ENCODE measurements around the gene DPT. TPM values are rescaled to one million over a fixed set of nuclear protein-coding genes. Genes with fewer than 3 reads are reported as not detected.

Gene DPT
- total RNA-seq, 5 donors from 2014 or later (not counting 1 experiment from before 2014, with no cell fraction given) = not detected

DNA sequence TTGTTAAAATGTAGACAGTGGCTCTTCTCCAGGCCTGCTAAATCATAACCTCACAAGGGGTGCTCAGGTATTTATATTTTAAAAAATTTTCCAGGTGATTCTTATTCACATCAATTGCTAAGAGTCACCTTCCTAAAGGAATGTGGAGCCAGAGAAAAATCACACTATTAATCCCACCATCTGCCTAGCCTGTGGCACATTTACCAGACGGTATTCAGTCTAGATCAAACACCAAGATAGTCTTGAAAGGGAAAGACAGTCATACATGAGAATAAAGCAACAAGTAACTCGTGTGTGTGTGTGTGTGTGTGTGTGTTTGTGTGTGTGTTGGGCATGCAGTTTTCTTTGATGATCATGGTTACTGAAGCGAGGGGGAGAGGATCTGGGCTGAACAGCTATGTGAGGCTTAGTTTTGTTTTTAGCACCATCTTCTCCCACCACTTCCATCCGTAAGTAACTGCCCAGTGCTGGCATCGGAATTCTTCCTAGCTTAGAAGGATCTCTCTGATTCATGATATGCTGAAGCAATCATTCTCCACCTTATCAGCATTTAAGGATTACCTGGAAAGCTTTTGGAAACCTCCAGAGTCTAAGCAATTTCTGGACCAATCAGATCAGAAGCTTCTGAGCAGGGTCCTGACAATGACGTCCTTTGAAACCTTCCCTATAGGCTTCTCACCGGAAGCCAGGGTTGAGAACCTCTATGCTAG, 2.4 kb upstream of the DPT start:
- no peaks in the 10 kb centered on the region for H3K9me3 ChIP-seq
- POLR2A ChIA-PET = no interaction called here
- Mint-ChIP-seq H3K27me3 (peaks cover 9 to 14% of the 10 kb centered on the region in 2 donors), H3K27ac (no peak overlapping the region), H3K4me1 (peaks cover 0 to 4% (median 4%) of the 10 kb centered on the region in 3 donors), H3K4me3 (no peak overlapping the region), H3K36me3 (no peaks in the 10 kb centered on the region), H3K9me3 (no peaks in the 10 kb centered on the region)
- peaks cover 0 to 9% of the 10 kb centered on the region in 2 experiments for H3K27me3 ChIP-seq (replicated peaks in 1 of 2; ENCODE audit: control insufficient read depth in 2 of 2, extremely low read depth in 1 of 2, insufficient read depth in 2 of 2, low read length in 1 of 2)
- no peaks in the 10 kb centered on the region for H3K36me3 ChIP-seq (ENCODE audit: control insufficient read depth in 2 of 2, extremely low read depth in 1 of 2, insufficient read depth in 1 of 2, low read length in 1 of 2)
- no peak for DNase-seq
- CTCF ChIA-PET = interaction anchor here in 1 of 2 donors (0.5 kb wide), 1 partner anchor 617 kb away, joined by 3 read pairs; no protein-coding TSS in a partner anchor
- 94% methylated on average over 2 of the region's 7 CpGs for WGBS (ENCODE audit: insufficient coverage)
- no peak overlapping the region for H3K4me3 ChIP-seq (ENCODE audit: control insufficient read depth in 1 of 2, extremely low read depth in 1 of 2, low read length in 1 of 2)
- H3K27ac ChIP-seq (ENCODE audit: low read length) = no peak overlapping the region
- ATAC-seq (replicated peaks in 1 of 4) = no peak
- no peaks in the 10 kb centered on the region for H3K4me1 ChIP-seq (ENCODE audit: control insufficient read depth in 1 of 2, extremely low read depth in 1 of 2, insufficient read depth in 2 of 2, low read length in 2 of 2)

- DNase-seq (no peak), ATAC-seq (replicated peaks in 1 of 4) (no peak)
- Histone ChIP-seq H3K9me3 (no peaks in the 10 kb centered on the region), H3K27ac (ENCODE audit: low read length) (no peak overlapping the region), H3K4me1 (ENCODE audit: control insufficient read depth in 1 of 2, extremely low read depth in 1 of 2, insufficient read depth in 2 of 2, low read length in 2 of 2) (no peaks in the 10 kb centered on the region), H3K4me3 (ENCODE audit: control insufficient read depth in 1 of 2, extremely low read depth in 1 of 2, low read length in 1 of 2) (no peak overlapping the region), H3K27me3 (replicated peaks in 1 of 2; ENCODE audit: control insufficient read depth in 2 of 2, extremely low read depth in 1 of 2, insufficient read depth in 2 of 2, low read length in 1 of 2) (peaks cover 0 to 10% of the 10 kb centered on the region in 2 experiments), H3K36me3 (ENCODE audit: control insufficient read depth in 2 of 2, extremely low read depth in 1 of 2, insufficient read depth in 1 of 2, low read length in 1 of 2) (no peaks in the 10 kb centered on the region)
- CTCF ChIA-PET = no interaction called here
- no peak overlapping the region for H3K4me3 Mint-ChIP-seq
- POLR2A ChIA-PET = interaction anchor here in 1 of 2 donors (0.6 kb wide), 1 partner anchor 19 kb away, joined by 3 read pairs; no protein-coding TSS in a partner anchor
- WGBS (ENCODE audit: insufficient coverage) = 100% methylated on average over 2 of the region's 5 CpGs
- H3K27me3 Mint-ChIP-seq = peaks cover 6 to 13% of the 10 kb centered on the region in 2 donors
- peaks cover 0 to 7% (median 4%) of the 10 kb centered on the region in 3 donors for H3K4me1 Mint-ChIP-seq
- no peaks in the 10 kb centered on the region for H3K9me3 Mint-ChIP-seq
- no peak overlapping the region for H3K27ac Mint-ChIP-seq
- no peaks in the 10 kb centered on the region for H3K36me3 Mint-ChIP-seq
These were observed 398 bp upstream of the DPT start for GRCh38 chr1:168729405-168729802.

GRCh38 chr1:168726719-168727118, 2.3 kb downstream of the DPT start:
- CTCF ChIA-PET = no interaction called here
- no peaks in the 10 kb centered on the region for H3K36me3 Mint-ChIP-seq
- H3K27ac Mint-ChIP-seq = no peak overlapping the region
- H3K4me3 ChIP-seq (ENCODE audit: control insufficient read depth in 1 of 2, extremely low read depth in 1 of 2, low read length in 1 of 2) = no peak overlapping the region
- ATAC-seq (replicated peaks in 1 of 4) = no peak
- WGBS (ENCODE audit: insufficient coverage) = 65% methylated on average over 2 of the region's 2 CpGs
- no peaks in the 10 kb centered on the region for H3K36me3 ChIP-seq (ENCODE audit: control insufficient read depth in 2 of 2, extremely low read depth in 1 of 2, insufficient read depth in 1 of 2, low read length in 1 of 2)
- H3K27me3 Mint-ChIP-seq = peaks cover 7 to 14% of the 10 kb centered on the region in 2 donors
- H3K4me3 Mint-ChIP-seq = no peak overlapping the region
- peaks cover 0 to 8% of the 10 kb centered on the region in 2 experiments for H3K27me3 ChIP-seq (replicated peaks in 1 of 2; ENCODE audit: control insufficient read depth in 2 of 2, extremely low read depth in 1 of 2, insufficient read depth in 2 of 2, low read length in 1 of 2)
- H3K4me1 Mint-ChIP-seq = peaks cover 0 to 7% (median 4%) of the 10 kb centered on the region in 3 donors
- no peaks in the 10 kb centered on the region for H3K9me3 ChIP-seq
- no peak for DNase-seq
- no peaks in the 10 kb centered on the region for H3K4me1 ChIP-seq (ENCODE audit: control insufficient read depth in 1 of 2, extremely low read depth in 1 of 2, insufficient read depth in 2 of 2, low read length in 2 of 2)
- H3K9me3 Mint-ChIP-seq = no peaks in the 10 kb centered on the region
- POLR2A ChIA-PET = no interaction called here
- no peak overlapping the region for H3K27ac ChIP-seq (ENCODE audit: low read length)

DNA sequence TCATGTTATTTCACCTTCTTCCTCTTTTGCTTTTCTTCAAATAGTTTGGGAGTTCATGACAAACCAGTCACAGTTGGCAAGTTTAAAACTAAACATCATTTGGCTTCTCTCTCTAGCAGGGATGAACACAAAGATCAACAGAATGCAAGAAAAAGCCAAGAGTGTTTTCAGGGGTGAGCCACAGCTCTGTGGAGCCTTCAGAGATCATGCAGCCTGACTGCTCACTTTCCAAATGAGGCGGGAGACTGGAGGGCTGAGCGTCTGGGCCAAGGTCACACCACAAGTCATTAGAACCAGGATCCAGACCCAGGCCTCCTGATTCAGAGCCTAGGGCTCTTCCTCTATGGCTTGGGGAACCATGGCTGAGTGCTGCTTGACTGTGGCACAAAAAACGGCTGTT, 2.7 kb downstream of the DPT start:
- WGBS (ENCODE audit: insufficient coverage) = 75% methylated on average over 3 of the region's 3 CpGs

GRCh38 chr1:168725831-168726230, 3.2 kb downstream of the DPT start:
- no peaks in the 10 kb centered on the region for H3K36me3 Mint-ChIP-seq
- POLR2A ChIA-PET = no interaction called here
- peaks cover 9 to 22% of the 10 kb centered on the region in 2 donors for H3K27me3 Mint-ChIP-seq
- DNase-seq = no peak
- Histone ChIP-seq H3K27ac (ENCODE audit: low read length) (no peak overlapping the region), H3K9me3 (no peaks in the 10 kb centered on the region), H3K4me1 (ENCODE audit: control insufficient read depth in 1 of 2, extremely low read depth in 1 of 2, insufficient read depth in 2 of 2, low read length in 2 of 2) (no peaks in the 10 kb centered on the region), H3K36me3 (ENCODE audit: control insufficient read depth in 2 of 2, extremely low read depth in 1 of 2, insufficient read depth in 1 of 2, low read length in 1 of 2) (no peaks in the 10 kb centered on the region), H3K4me3 (ENCODE audit: control insufficient read depth in 1 of 2, extremely low read depth in 1 of 2, low read length in 1 of 2) (no peak overlapping the region), H3K27me3 (replicated peaks in 1 of 2; ENCODE audit: control insufficient read depth in 2 of 2, extremely low read depth in 1 of 2, insufficient read depth in 2 of 2, low read length in 1 of 2) (peaks cover 0 to 8% of the 10 kb centered on the region in 2 experiments)
- CTCF ChIA-PET = no interaction called here
- no peak overlapping the region for H3K27ac Mint-ChIP-seq
- H3K9me3 Mint-ChIP-seq = no peaks in the 10 kb centered on the region
- no peak overlapping the region for H3K4me3 Mint-ChIP-seq
- peaks cover 0 to 7% (median 4%) of the 10 kb centered on the region in 3 donors for H3K4me1 Mint-ChIP-seq
- WGBS (ENCODE audit: insufficient coverage) = 60% methylated on average over 1 of the region's 4 CpGs
- no peak for ATAC-seq (replicated peaks in 1 of 4)

More for the DNA sequence above, 2.7 kb downstream of the DPT start:
- Mint-ChIP-seq H3K27me3 (peaks cover 7 to 18% of the 10 kb centered on the region in 2 donors), H3K36me3 (no peaks in the 10 kb centered on the region), H3K27ac (no peak overlapping the region), H3K9me3 (no peaks in the 10 kb centered on the region), H3K4me3 (no peak overlapping the region), H3K4me1 (peaks cover 0 to 7% (median 4%) of the 10 kb centered on the region in 3 donors)
- POLR2A ChIA-PET = no interaction called here
- Histone ChIP-seq H3K27me3 (replicated peaks in 1 of 2; ENCODE audit: control insufficient read depth in 2 of 2, extremely low read depth in 1 of 2, insufficient read depth in 2 of 2, low read length in 1 of 2) (peaks cover 0 to 8% of the 10 kb centered on the region in 2 experiments), H3K9me3 (no peaks in the 10 kb centered on the region), H3K27ac (ENCODE audit: low read length) (no peak overlapping the region), H3K4me3 (ENCODE audit: control insufficient read depth in 1 of 2, extremely low read depth in 1 of 2, low read length in 1 of 2) (no peak overlapping the region), H3K4me1 (ENCODE audit: control insufficient read depth in 1 of 2, extremely low read depth in 1 of 2, insufficient read depth in 2 of 2, low read length in 2 of 2) (no peaks in the 10 kb centered on the region), H3K36me3 (ENCODE audit: control insufficient read depth in 2 of 2, extremely low read depth in 1 of 2, insufficient read depth in 1 of 2, low read length in 1 of 2) (no peaks in the 10 kb centered on the region)
- no peak for ATAC-seq (replicated peaks in 1 of 4)
- DNase-seq = no peak
- CTCF ChIA-PET = no interaction called here

DNA sequence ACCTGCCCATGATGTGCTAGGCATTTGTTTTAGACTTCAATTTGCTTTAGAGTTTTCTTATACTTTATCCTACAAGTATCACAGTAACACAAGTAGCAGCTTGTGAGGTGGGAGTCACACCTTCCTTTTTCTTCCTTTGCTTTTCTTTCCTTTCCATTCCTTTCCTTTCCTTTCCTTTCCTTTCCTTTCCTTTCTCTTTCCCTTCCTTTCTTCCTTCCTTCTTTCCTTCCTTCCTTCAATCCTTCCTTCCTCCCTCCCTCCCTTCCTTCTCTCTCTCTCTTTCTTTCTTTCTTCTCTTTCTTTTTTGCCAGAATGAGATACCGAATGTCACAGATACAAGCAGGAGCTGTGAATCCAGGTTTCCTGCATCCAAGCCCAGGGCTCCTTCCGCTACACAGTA, 3.9 kb downstream of the DPT start:
- DNase-seq (no peak), ATAC-seq (replicated peaks in 1 of 4) (no peak)
- WGBS (ENCODE audit: insufficient coverage) = 80% methylated on average over 2 of the region's 2 CpGs
- H3K36me3 ChIP-seq (ENCODE audit: control insufficient read depth in 2 of 2, extremely low read depth in 1 of 2, insufficient read depth in 1 of 2, low read length in 1 of 2) = no peaks in the 10 kb centered on the region
- no peaks in the 10 kb centered on the region for H3K4me1 ChIP-seq (ENCODE audit: control insufficient read depth in 1 of 2, extremely low read depth in 1 of 2, insufficient read depth in 2 of 2, low read length in 2 of 2)
- Mint-ChIP-seq H3K4me3 (no peak overlapping the region), H3K9me3 (no peaks in the 10 kb centered on the region), H3K27ac (no peak overlapping the region), H3K27me3 (peaks cover 15 to 27% of the 10 kb centered on the region in 2 donors), H3K4me1 (peaks cover 0 to 7% (median 4%) of the 10 kb centered on the region in 3 donors), H3K36me3 (no peaks in the 10 kb centered on the region)
- peaks cover 0 to 8% of the 10 kb centered on the region in 2 experiments for H3K27me3 ChIP-seq (replicated peaks in 1 of 2; ENCODE audit: control insufficient read depth in 2 of 2, extremely low read depth in 1 of 2, insufficient read depth in 2 of 2, low read length in 1 of 2)
- H3K9me3 ChIP-seq = no peaks in the 10 kb centered on the region
- ChIA-PET CTCF (interaction anchor here in 1 of 2 donors (0.7 kb wide), 1 partner anchor 358 kb away, joined by 6 read pairs; no protein-coding TSS in a partner anchor), POLR2A (no interaction called here)
- no peak overlapping the region for H3K27ac ChIP-seq (ENCODE audit: low read length)
- H3K4me3 ChIP-seq (ENCODE audit: control insufficient read depth in 1 of 2, extremely low read depth in 1 of 2, low read length in 1 of 2) = no peak overlapping the region

Measured in T-cell (primary cell).